Type B pancreatic cell (in vitro differentiated cells): ENCODE measurements around the gene LIPK. TPM values are rescaled to one million over a fixed set of nuclear protein-coding genes. Genes with fewer than 3 reads are reported as not detected.
"Not testable (repeated sequence)": the region's sequence is repeated elsewhere in the genome, so short reads cannot be mapped to it uniquely, and the experiment has no call there.

Experiments
- DNase-seq: peaks from one replicate; pipeline ENCODE4 v3.0.0; 2021; ENCODE audit warnings: mixed read lengths; ENCODE audit not compliant: unreplicated experiment; ENCODE audit errors: extremely low spot score
- H3K27ac Mint-ChIP-seq: 2 replicates; pipeline ENCODE4 v1.8.0; 2021; ENCODE audit warnings: mild to moderate bottlenecking, mixed read lengths
- H3K27me3 Mint-ChIP-seq: 2 replicates; pipeline ENCODE4 v1.8.0; 2021; ENCODE audit warnings: mixed read lengths
- H3K36me3 Mint-ChIP-seq: 2 replicates; pipeline ENCODE4 v1.8.0; 2021; ENCODE audit warnings: mixed read lengths
- H3K4me1 Mint-ChIP-seq: one replicate; pipeline ENCODE4 v1.8.0; 2021; ENCODE audit warnings: mixed read lengths; ENCODE audit not compliant: unreplicated experiment
- H3K4me3 Mint-ChIP-seq: 2 replicates; pipeline ENCODE4 v1.8.0; 2021; ENCODE audit warnings: mild to moderate bottlenecking, mixed read lengths
- H3K9me3 Mint-ChIP-seq: 2 replicates; pipeline ENCODE4 v1.8.0; 2021; ENCODE audit warnings: mixed read lengths
- CTCF ChIP-seq: fragments of 200-600 bp; sonication (generic); conservative IDR thresholded peaks from 2 replicates; pipeline ENCODE4 v1.5.0; 2021; ENCODE audit warnings: antibody characterized with exemption, mild to moderate bottlenecking
- total RNA-seq: library from RNA; stranded (reverse); gene quantifications from 2 replicates; pipeline ENCODE4 v1.2.1, GENCODE V29; 2021; ENCODE audit warnings: low replicate concordance

LIPK gene
- total RNA-seq, 1 donor from 2014 or later, result 0.41 TPM

GRCh38 chr10:88725798-88726197 lies 19.7 kb downstream of the LIPK start:
- no peak overlapping the region for H3K27ac Mint-ChIP-seq
- H3K36me3 Mint-ChIP-seq, result no peaks in the 10 kb centered on the region
- no peaks in the 10 kb centered on the region for H3K9me3 Mint-ChIP-seq
- H3K4me3 Mint-ChIP-seq, result no peak overlapping the region
- TF ChIP-seq CTCF, result no peak
- peaks cover 5% of the 10 kb centered on the region for H3K27me3 Mint-ChIP-seq
- no peak for DNase-seq
- H3K4me1 Mint-ChIP-seq, result peaks cover 4% of the 10 kb centered on the region

DNA sequence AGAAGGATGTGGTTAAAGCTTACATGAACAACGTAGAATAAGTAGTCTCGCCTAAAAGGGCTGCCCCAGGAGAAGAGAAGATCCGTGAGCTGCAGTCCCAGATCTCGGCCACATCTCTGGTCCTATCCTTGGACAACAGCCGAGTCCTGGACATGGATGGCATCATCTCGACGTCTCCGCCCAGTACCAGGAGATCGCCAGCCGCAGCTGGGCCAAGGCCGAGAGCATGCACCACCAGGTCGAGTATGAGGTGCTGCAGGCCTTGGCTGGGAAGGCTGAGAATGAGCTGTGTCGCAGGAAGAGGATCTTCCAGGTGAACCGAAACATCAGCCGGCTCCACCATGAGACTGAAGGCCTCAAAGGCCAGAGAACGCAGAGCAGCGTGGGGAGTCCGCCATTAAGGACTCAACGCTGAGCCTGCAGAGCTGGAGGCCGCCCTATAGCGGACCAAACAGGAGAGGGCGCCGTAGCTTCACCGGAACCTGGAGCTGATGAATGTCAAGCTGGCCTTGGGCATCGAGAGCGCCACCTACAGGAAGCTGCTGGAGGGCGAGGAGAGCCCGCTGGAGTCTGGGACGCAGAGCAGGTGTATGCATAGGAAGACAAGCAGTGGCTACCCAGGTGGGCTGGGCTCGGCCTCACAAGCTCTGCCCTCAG lies 22.2 kb downstream of the LIPK start:
- Mint-ChIP-seq H3K4me3 (no peak overlapping the region), H3K36me3 (no peaks in the 10 kb centered on the region), H3K9me3 (no peaks in the 10 kb centered on the region), H3K27me3 (peaks cover 5% of the 10 kb centered on the region), H3K4me1 (peaks cover 4% of the 10 kb centered on the region), H3K27ac (no peak overlapping the region)
- no peak for DNase-seq
- peak; percentile 36 for TF ChIP-seq CTCF

DNA sequence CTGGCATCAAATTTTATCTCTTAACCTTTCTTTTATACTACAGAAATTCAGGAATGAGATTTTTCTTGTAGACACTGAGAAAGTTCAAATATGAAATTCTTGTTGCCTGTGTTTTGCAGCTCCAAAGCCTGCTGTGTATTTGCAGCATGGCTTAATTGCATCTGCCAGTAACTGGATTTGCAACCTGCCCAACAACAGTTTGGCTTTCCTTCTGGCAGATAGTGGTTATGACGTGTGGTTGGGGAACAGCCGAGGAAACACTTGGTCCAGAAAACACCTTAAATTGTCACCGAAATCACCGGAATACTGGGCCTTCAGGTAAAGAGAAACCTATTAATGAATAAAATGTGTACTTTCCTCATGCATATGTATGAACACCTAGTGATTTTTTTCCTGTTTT lies 24.8 kb downstream of the LIPK start:
- no peak for TF ChIP-seq CTCF
- peaks cover 3% of the 10 kb centered on the region for H3K4me1 Mint-ChIP-seq

DNA sequence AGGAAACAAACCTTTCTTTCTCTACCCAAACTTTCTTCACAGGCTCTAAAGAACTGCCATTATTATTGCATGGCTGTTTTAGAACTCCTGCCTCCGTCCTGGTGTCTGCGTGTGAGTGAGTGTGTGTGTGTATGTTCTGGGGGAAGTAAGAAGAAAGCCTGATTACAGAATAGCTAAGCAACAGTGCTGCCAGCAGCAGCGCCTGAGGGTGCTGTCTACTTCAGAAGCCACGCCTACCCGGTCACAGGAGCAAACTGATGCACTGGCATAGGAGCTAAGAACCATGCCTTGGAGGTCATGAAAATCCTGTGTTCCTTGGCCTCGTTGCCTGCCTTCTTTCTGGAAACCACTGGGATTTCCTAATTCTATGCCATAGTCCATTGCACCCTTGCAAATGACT lies 25.2 kb downstream of the LIPK start:
- Mint-ChIP-seq H3K36me3 (no peaks in the 10 kb centered on the region), H3K4me1 (no peaks in the 10 kb centered on the region), H3K9me3 (no peaks in the 10 kb centered on the region), H3K27me3 (no peaks in the 10 kb centered on the region), H3K27ac (no peak overlapping the region), H3K4me3 (no peak overlapping the region)
- no peak for TF ChIP-seq CTCF
- no peak for DNase-seq

More for the DNA sequence above, 24.8 kb downstream of the LIPK start:
- Mint-ChIP-seq H3K4me3 (no peak overlapping the region), H3K36me3 (no peaks in the 10 kb centered on the region), H3K27ac (no peak overlapping the region), H3K27me3 (no peaks in the 10 kb centered on the region), H3K9me3 (no peaks in the 10 kb centered on the region)
- DNase-seq, result no peak

- Mint-ChIP-seq H3K27ac (no peak overlapping the region), H3K4me3 (no peak overlapping the region), H3K4me1 (no peaks in the 10 kb centered on the region), H3K27me3 (no peaks in the 10 kb centered on the region), H3K36me3 (no peaks in the 10 kb centered on the region), H3K9me3 (no peaks in the 10 kb centered on the region)
- DNase-seq, result no peak
- TF ChIP-seq CTCF, result no peak
Observed at GRCh38 chr10:88733215-88733614, 27.2 kb downstream of the LIPK start.

DNA sequence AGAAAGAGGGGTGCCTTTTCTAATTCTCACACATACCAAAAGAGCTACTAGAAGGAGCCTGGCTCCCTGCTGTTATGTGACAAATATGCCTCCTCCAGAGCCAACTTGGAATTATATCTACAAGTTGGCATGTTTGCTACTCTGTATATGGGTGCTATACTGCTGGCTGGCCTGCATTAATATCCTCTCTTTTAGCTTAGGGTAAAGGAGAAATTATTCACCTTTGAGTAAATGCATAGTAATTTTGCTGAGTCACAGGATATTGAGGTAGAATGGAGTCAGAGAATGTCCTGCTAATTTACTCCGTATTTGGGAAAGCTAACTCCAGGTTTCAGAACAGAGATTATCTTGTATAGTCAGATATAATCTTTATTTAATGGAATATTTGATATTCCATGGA lies 29.6 kb downstream of the LIPK start:
- no peak for DNase-seq
- no peak for TF ChIP-seq CTCF
- H3K4me1 Mint-ChIP-seq, result no peaks in the 10 kb centered on the region
- H3K9me3 Mint-ChIP-seq, result no peaks in the 10 kb centered on the region
- no peak overlapping the region for H3K4me3 Mint-ChIP-seq
- H3K27ac Mint-ChIP-seq, result no peak overlapping the region
- H3K36me3 Mint-ChIP-seq, result no peaks in the 10 kb centered on the region
- H3K27me3 Mint-ChIP-seq, result no peaks in the 10 kb centered on the region

- H3K4me3 Mint-ChIP-seq, H3K27ac Mint-ChIP-seq, DNase-seq, H3K9me3 Mint-ChIP-seq, H3K27me3 Mint-ChIP-seq, H3K4me1 Mint-ChIP-seq, H3K36me3 Mint-ChIP-seq: not testable (repeated sequence)
Observed at GRCh38 chr10:88741921-88742320, 35.9 kb downstream of the LIPK start.
